MM.1S (cell line): ENCODE results near the gene INTS2.
"Not testable (repeated sequence)": the region's sequence is repeated elsewhere in the genome, so short reads cannot be mapped to it uniquely, and the experiment has no call there.

Experiments used
- EZH2 ChIP-seq: fragments of 300-600 bp; sonication (generic); optimal IDR thresholded peaks from 2 replicates; pipeline ENCODE3; 2017; ENCODE audit warnings: low read depth, mild to moderate bottlenecking, antibody characterized with exemption, low read length, mixed read lengths
- EZH2phosphoT487 ChIP-seq: fragments of 300-600 bp; sonication (generic); IDR thresholded peaks from 2 replicates; pipeline ENCODE4 v1.6.1; 2018; ENCODE audit warnings: antibody characterized with exemption, low read length
- TF ChIP-seq, protein P1 (sequence below): fragments of 300-600 bp; sonication (generic); IDR thresholded peaks from 2 replicates; pipeline ENCODE4 v1.5.1; 2016; ENCODE audit warnings: antibody characterized with exemption, low read length, mixed read lengths

DNA sequence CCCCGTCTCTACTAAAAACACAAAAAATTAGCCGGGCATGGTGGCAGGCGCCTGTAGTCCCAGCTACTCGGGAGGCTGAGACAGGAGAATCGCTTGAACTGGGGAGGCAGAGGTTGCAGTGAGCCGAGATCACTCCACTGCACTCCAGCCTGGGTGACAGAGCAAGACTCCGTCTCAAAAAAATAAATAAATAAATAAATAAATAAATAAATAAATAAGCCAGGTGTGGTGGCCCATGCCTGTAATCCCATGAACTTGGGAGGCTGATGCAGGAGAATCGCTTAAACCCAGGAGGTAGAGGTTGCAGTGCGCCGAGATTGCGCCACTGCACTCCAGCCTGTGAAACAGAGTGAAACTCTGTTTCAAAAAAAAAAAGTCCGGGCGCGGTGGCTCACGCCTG is 12.6 kb downstream of the INTS2 start:
- TF ChIP-seq, protein P1, sequence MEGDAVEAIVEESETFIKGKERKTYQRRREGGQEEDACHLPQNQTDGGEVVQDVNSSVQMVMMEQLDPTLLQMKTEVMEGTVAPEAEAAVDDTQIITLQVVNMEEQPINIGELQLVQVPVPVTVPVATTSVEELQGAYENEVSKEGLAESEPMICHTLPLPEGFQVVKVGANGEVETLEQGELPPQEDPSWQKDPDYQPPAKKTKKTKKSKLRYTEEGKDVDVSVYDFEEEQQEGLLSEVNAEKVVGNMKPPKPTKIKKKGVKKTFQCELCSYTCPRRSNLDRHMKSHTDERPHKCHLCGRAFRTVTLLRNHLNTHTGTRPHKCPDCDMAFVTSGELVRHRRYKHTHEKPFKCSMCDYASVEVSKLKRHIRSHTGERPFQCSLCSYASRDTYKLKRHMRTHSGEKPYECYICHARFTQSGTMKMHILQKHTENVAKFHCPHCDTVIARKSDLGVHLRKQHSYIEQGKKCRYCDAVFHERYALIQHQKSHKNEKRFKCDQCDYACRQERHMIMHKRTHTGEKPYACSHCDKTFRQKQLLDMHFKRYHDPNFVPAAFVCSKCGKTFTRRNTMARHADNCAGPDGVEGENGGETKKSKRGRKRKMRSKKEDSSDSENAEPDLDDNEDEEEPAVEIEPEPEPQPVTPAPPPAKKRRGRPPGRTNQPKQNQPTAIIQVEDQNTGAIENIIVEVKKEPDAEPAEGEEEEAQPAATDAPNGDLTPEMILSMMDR: not testable (repeated sequence)
- not testable (repeated sequence) for TF ChIP-seq EZH2, EZH2phosphoT487
